Suprapubic skin (tissue), 4 donors: ENCODE results near the gene ABCC3. TPM values are rescaled to one million over a fixed set of nuclear protein-coding genes. Genes with fewer than 3 reads are reported as not detected.

Source experiments
- DNase-seq, 2 donors: peaks; one replicate each; pipeline ENCODE4 v3.0.0-alpha.2; 2019; ENCODE audit warnings: low spot score in 2 of 2
- H3K27ac ChIP-seq: fragments of 200-600 bp; sonication (generic); one replicate; pipeline ENCODE4 v1.5.1; 2019
- H3K27me3 ChIP-seq: fragments of 200-600 bp; sonication (generic); one replicate; pipeline ENCODE4 v1.5.1; 2019
- H3K36me3 ChIP-seq: fragments of 200-600 bp; sonication (generic); one replicate; pipeline ENCODE4 v1.5.1; 2019
- H3K4me1 ChIP-seq: fragments of 200-600 bp; sonication (generic); one replicate; pipeline ENCODE4 v1.5.1; 2019
- H3K4me3 ChIP-seq: fragments of 200-600 bp; sonication (generic); one replicate; pipeline ENCODE4 v1.5.1; 2019; ENCODE audit warnings: mild to moderate bottlenecking
- H3K9me3 ChIP-seq: fragments of 200-600 bp; sonication (generic); one replicate; pipeline ENCODE4 v1.5.1; 2019
- CTCF ChIP-seq, 2 donors: fragments of 200-600 bp in 1 of 2; fragments of 450-650 bp in 1 of 2; sonication (generic) in 1 of 2; IDR thresholded peaks; one replicate each; pipeline ENCODE4 v1.5.1; 2016 to 2019; ENCODE audit warnings: antibody characterized with exemption in 2 of 2, mild to moderate bottlenecking in 1 of 2, moderate library complexity in 1 of 2
- EP300 ChIP-seq: sonication (generic); formaldehyde crosslinking; IDR thresholded peaks from one replicate; pipeline ENCODE4 v1.6.1; 2017; ENCODE audit warnings: antibody characterized with exemption
- POLR2A ChIP-seq, 2 donors: fragments of 450-650 bp; IDR thresholded peaks; one replicate each; pipeline ENCODE4 v1.6.1; 2017; ENCODE audit warnings: antibody characterized with exemption in 2 of 2, mild to moderate bottlenecking in 2 of 2, moderate library complexity in 2 of 2
- POLR2AphosphoS5 ChIP-seq, 3 donors: sonication (generic); formaldehyde crosslinking; IDR thresholded peaks; one replicate each; pipeline ENCODE4 v1.6.1; 2017; ENCODE audit warnings: antibody characterized with exemption in 3 of 3
- WGBS: methylation state at CpG from one replicate; pipeline ENCODE4 v1.1.5; 2018; 5-methylcytosine and 5-hydroxymethylcytosine counted together
- total RNA-seq, 4 donors: library from RNA; depleted of rRNA; stranded (reverse); fragments of >200 nt; gene quantifications; one replicate each; pipeline ENCODE4 v1.1.0, GENCODE V29; 2016

Gene ABCC3
- total RNA-seq, 4 donors from 2014 or later: 31.7 to 113 (median 36.2) TPM

GRCh38 chr17:50649042-50649908 is 14.6 kb downstream of the ABCC3 start:
- no peak overlapping the region for H3K4me3 ChIP-seq
- H3K9me3 ChIP-seq: no peaks in the 10 kb centered on the region
- no peak overlapping the region for H3K27ac ChIP-seq
- no peaks in the 10 kb centered on the region for H3K4me1 ChIP-seq
- DNase-seq: no peak
- WGBS: 82% methylated on average over 7 of the region's 7 CpGs
- no peak for TF ChIP-seq POLR2AphosphoS5 (IDR thresholded peaks at IDR 0.05)
- TF ChIP-seq CTCF (IDR thresholded peaks at IDR 0.05): no peak
- no peak for TF ChIP-seq EP300
- no peak for TF ChIP-seq POLR2A (IDR thresholded peaks at IDR 0.05)
- no peaks in the 10 kb centered on the region for H3K27me3 ChIP-seq
- H3K36me3 ChIP-seq: no peaks in the 10 kb centered on the region

GRCh38 chr17:50651661-50652060 is 17.0 kb downstream of the ABCC3 start:
- Histone ChIP-seq H3K27me3 (no peaks in the 10 kb centered on the region), H3K27ac (no peak overlapping the region), H3K36me3 (no peaks in the 10 kb centered on the region), H3K9me3 (no peaks in the 10 kb centered on the region), H3K4me3 (no peak overlapping the region), H3K4me1 (no peaks in the 10 kb centered on the region)
- WGBS: 96% methylated on average over 2 of the region's 2 CpGs
- TF ChIP-seq EP300 (no peak), CTCF (IDR thresholded peaks at IDR 0.05) (no peak), POLR2AphosphoS5 (IDR thresholded peaks at IDR 0.05) (no peak), POLR2A (IDR thresholded peaks at IDR 0.05) (no peak)
- no peak for DNase-seq

- no peak overlapping the region for H3K27ac ChIP-seq
- 89% methylated on average over 3 of the region's 3 CpGs for WGBS
- H3K36me3 ChIP-seq: no peaks in the 10 kb centered on the region
- no peak for DNase-seq
- H3K27me3 ChIP-seq: no peaks in the 10 kb centered on the region
- H3K9me3 ChIP-seq: no peaks in the 10 kb centered on the region
- TF ChIP-seq EP300 (no peak), POLR2AphosphoS5 (IDR thresholded peaks at IDR 0.05) (no peak), CTCF (IDR thresholded peaks at IDR 0.05) (no peak), POLR2A (IDR thresholded peaks at IDR 0.05) (no peak)
- H3K4me3 ChIP-seq: no peak overlapping the region
- H3K4me1 ChIP-seq: peaks cover 5% of the 10 kb centered on the region
Observed at GRCh38 chr17:50653738-50654137, 19.1 kb downstream of the ABCC3 start.

- TF ChIP-seq EP300: no peak
- no peak for TF ChIP-seq POLR2A (IDR thresholded peaks at IDR 0.05)
- TF ChIP-seq POLR2AphosphoS5 (IDR thresholded peaks at IDR 0.05): no peak
- no peak for TF ChIP-seq CTCF (IDR thresholded peaks at IDR 0.05)
Observed at GRCh38 chr17:50656509-50656908, 21.8 kb downstream of the ABCC3 start.

GRCh38 chr17:50657054-50657453 is 22.4 kb downstream of the ABCC3 start:
- Histone ChIP-seq H3K4me1 (peaks cover 34% of the 10 kb centered on the region), H3K9me3 (no peaks in the 10 kb centered on the region), H3K36me3 (no peaks in the 10 kb centered on the region), H3K27me3 (no peaks in the 10 kb centered on the region), H3K27ac (no peak overlapping the region), H3K4me3 (no peak overlapping the region)
- 88% methylated on average over 7 of the region's 7 CpGs for WGBS
- no peak for DNase-seq
- TF ChIP-seq POLR2AphosphoS5 (IDR thresholded peaks at IDR 0.05) (no peak), POLR2A (IDR thresholded peaks at IDR 0.05) (no peak), EP300 (no peak), CTCF (IDR thresholded peaks at IDR 0.05) (no peak)

More at GRCh38 chr17:50656509-50656908, 21.8 kb downstream of the ABCC3 start:
- no peak for DNase-seq
- Histone ChIP-seq H3K9me3 (no peaks in the 10 kb centered on the region), H3K27ac (no peak overlapping the region), H3K36me3 (no peaks in the 10 kb centered on the region), H3K27me3 (no peaks in the 10 kb centered on the region), H3K4me1 (peaks cover 28% of the 10 kb centered on the region), H3K4me3 (no peak overlapping the region)
- 98% methylated on average over 5 of the region's 5 CpGs for WGBS
